Dermis microvascular lymphatic vessel endothelial cell (primary cell): ENCODE measurements around the gene TES. TPM values are rescaled to one million over a fixed set of nuclear protein-coding genes. Genes with fewer than 3 reads are reported as not detected.
"Not testable (repeated sequence)": the region's sequence is repeated elsewhere in the genome, so short reads cannot be mapped to it uniquely, and the experiment has no call there.

Experiments used
- DNase-seq, 2 donors: peaks; one replicate each; pipeline versions ENCODE4 v3.0.0 to v3.0.0-alpha.2; 2010; ENCODE audit warnings: low read depth in 2 of 2
- total RNA-seq: library from RNA; depleted of rRNA; stranded (reverse); fragments of >200 nt; gene quantifications from 2 replicates; pipeline ENCODE4 v1.2.1, GENCODE V29; 2014

TES gene
- total RNA-seq, result 89.5 and 90.5 TPM in 2 replicates

- DNase-seq, result peak in 1 of 2 donors; percentile 87
Observed at GRCh38 chr7:116210345-116211005, at the start of gene TES. TES (plus strand) TSS chr7:116210539; CDS start chr7:116210708, 169 bp downstream.

- DNase-seq, result no peak
Observed at GRCh38 chr7:116161728-116162127, 48.6 kb upstream of the TES start.

- no peak for DNase-seq
Observed at GRCh38 chr7:116162254-116162653, 48.1 kb upstream of the TES start.

GRCh38 chr7:116162992-116163391 lies 47.3 kb upstream of the TES start:
- peak in 1 of 2 donors; percentile 15 for DNase-seq

- DNase-seq, result no peak
Observed at GRCh38 chr7:116164552-116165306, 45.6 kb upstream of the TES start.

GRCh38 chr7:116165717-116166116 lies 44.6 kb upstream of the TES start:
- no peak for DNase-seq

GRCh38 chr7:116166156-116166555 lies 44.2 kb upstream of the TES start:
- no peak for DNase-seq

GRCh38 chr7:116167177-116167576 lies 43.2 kb upstream of the TES start:
- DNase-seq, result no peak

GRCh38 chr7:116169060-116169459 lies 41.3 kb upstream of the TES start:
- DNase-seq, result no peak

- no peak for DNase-seq
Observed at GRCh38 chr7:116170180-116170579, 40.2 kb upstream of the TES start.

GRCh38 chr7:116171094-116171493 lies 39.2 kb upstream of the TES start:
- DNase-seq, result no peak

- no peak for DNase-seq
Observed at GRCh38 chr7:116172353-116172752, 38.0 kb upstream of the TES start.

GRCh38 chr7:116173051-116174028 lies 37.0 kb upstream of the TES start:
- DNase-seq, result peak; percentile 59 to 73

GRCh38 chr7:116175095-116175494 lies 35.2 kb upstream of the TES start:
- DNase-seq, result not testable (repeated sequence)

- DNase-seq, result no peak
Observed at GRCh38 chr7:116176226-116176625, 34.1 kb upstream of the TES start.

- DNase-seq, result no peak
Observed at GRCh38 chr7:116177009-116177408, 33.3 kb upstream of the TES start.

GRCh38 chr7:116180302-116180701 lies 30.0 kb upstream of the TES start:
- DNase-seq, result peak; percentile 30 to 70

GRCh38 chr7:116182023-116182422 lies 28.3 kb upstream of the TES start:
- no peak for DNase-seq

- DNase-seq, result no peak
Observed at GRCh38 chr7:116185450-116185849, 24.9 kb upstream of the TES start.

- DNase-seq, result no peak
Observed at GRCh38 chr7:116185956-116186355, 24.4 kb upstream of the TES start.

GRCh38 chr7:116187400-116187799 lies 22.9 kb upstream of the TES start:
- no peak for DNase-seq
